ENCODE data around the gene MAPKBP1. TPM values are rescaled to one million over a fixed set of nuclear protein-coding genes. Genes with fewer than 3 reads are reported as not detected.

The MAPKBP1 gene
- total and polyA plus RNA-seq, 9 of the 15 experiments (the other 6 are each of a cell fraction or from before 2014, with no cell fraction given): 0.15 to 9.5 (median 4.5) TPM

DNA sequence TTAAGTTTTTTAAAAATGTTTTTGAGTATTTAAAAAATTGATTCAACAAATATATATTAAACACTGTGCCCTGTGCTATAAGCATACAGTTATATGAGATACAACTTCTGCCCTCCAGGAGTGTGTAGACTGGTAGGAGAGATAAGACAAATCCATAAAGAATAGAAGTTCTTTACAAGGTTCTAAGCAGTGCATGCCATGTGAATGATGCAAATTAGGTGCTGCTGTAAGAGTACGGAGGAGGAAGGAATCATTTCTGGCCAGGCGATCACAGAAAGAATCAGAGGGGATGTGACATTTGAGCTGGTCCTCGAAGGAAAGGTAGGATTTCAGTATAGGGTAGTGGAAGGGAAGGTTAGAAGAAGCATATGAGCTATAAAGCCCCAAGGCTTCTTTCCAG is 14.0 kb downstream of the MAPKBP1 start:
- 0 out of 3 replicates have a peak, but pooled peaks cover 5% of the 10 kb centered on the region for H3K79me2 ChIP-seq (ENCODE audit: control insufficient read depth, insufficient read depth, low read length)
- no peaks in the 10 kb centered on the region for H3K27me3 ChIP-seq (ENCODE audit: control insufficient read depth in 2 of 2, insufficient read depth in 2 of 2, low read length in 2 of 2)
- H3K36me3 ChIP-seq (ENCODE audit: control insufficient read depth, insufficient read depth, low read length): no peaks in the 10 kb centered on the region
- in situ Hi-C loops (cut with MboI): no loop called here
- H3K27ac ChIP-seq (ENCODE audit: extremely low read depth, low read depth, low read length): no peak overlapping the region
- no peak overlapping the region for H3K4me3 ChIP-seq
- FAIRE-seq: no peak
- peaks cover 16% of the 10 kb centered on the region for H4K20me1 ChIP-seq (replicated peaks; ENCODE audit: control insufficient read depth, insufficient read depth, low read length)
- no peak for DNase-seq (ENCODE audit: extremely low read depth in 1 of 4, low spot score in 3 of 4)
- H3K4me2 ChIP-seq (ENCODE audit: insufficient read depth, low read length): no peak overlapping the region
- intact Hi-C loops (cut with micrococcal nuclease): no loop called here
- CTCF ChIA-PET (ENCODE audit: low intra/inter-chr PET ratio): interaction anchor here (0.6 kb wide), 1 partner anchor 931 kb away, joined by 4 read pairs; no protein-coding TSS in a partner anchor
- no peaks in the 10 kb centered on the region for H3K9me3 ChIP-seq (replicated peaks; ENCODE audit: control insufficient read depth, insufficient read depth, low read depth, low read length)
- 38% methylated on average over 3 of the region's 3 CpGs for WGBS (ENCODE audit: insufficient coverage, low coverage, missing lambda C conversion rate)
- peaks cover 5% of the 10 kb centered on the region for H3K9me1 ChIP-seq (ENCODE audit: control insufficient read depth, insufficient read depth, low read length)
- no peak for ATAC-seq
- POLR2A ChIA-PET: interaction anchor here (0.8 kb wide), 1 partner anchor 11 kb away, joined by 4 read pairs; no protein-coding TSS in a partner anchor
- no peak overlapping the region for H3K9ac ChIP-seq (ENCODE audit: insufficient read depth in 1 of 2, low read depth in 2 of 2, low read length in 2 of 2)
- peaks cover 30 to 52% of the 10 kb centered on the region in 2 experiments for H3K4me1 ChIP-seq (replicated peaks in 1 of 2; ENCODE audit: control insufficient read depth in 2 of 2, insufficient read depth in 2 of 2, low read length in 2 of 2)
- no TSS peak for BruUV-seq (replicated peaks)
- H2AFZ ChIP-seq (ENCODE audit: low read depth, low read length): no peak overlapping the region
- no peak for TF ChIP-seq SIRT6 (IDR thresholded peaks at IDR 0.05; ENCODE audit: low read depth, low read length)
- TF ChIP-seq ETV1 (tag; conservative IDR thresholded peaks at IDR 0.05; ENCODE audit: low read depth): no peak
- TF ChIP-seq, protein P1, sequence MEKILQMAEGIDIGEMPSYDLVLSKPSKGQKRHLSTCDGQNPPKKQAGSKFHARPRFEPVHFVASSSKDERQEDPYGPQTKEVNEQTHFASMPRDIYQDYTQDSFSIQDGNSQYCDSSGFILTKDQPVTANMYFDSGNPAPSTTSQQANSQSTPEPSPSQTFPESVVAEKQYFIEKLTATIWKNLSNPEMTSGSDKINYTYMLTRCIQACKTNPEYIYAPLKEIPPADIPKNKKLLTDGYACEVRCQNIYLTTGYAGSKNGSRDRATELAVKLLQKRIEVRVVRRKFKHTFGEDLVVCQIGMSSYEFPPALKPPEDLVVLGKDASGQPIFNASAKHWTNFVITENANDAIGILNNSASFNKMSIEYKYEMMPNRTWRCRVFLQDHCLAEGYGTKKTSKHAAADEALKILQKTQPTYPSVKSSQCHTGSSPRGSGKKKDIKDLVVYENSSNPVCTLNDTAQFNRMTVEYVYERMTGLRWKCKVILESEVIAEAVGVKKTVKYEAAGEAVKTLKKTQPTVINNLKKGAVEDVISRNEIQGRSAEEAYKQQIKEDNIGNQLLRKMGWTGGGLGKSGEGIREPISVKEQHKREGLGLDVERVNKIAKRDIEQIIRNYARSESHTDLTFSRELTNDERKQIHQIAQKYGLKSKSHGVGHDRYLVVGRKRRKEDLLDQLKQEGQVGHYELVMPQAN (IDR thresholded peaks at IDR 0.05; ENCODE audit: borderline replicate concordance): no peak
- TF ChIP-seq, protein P2, sequence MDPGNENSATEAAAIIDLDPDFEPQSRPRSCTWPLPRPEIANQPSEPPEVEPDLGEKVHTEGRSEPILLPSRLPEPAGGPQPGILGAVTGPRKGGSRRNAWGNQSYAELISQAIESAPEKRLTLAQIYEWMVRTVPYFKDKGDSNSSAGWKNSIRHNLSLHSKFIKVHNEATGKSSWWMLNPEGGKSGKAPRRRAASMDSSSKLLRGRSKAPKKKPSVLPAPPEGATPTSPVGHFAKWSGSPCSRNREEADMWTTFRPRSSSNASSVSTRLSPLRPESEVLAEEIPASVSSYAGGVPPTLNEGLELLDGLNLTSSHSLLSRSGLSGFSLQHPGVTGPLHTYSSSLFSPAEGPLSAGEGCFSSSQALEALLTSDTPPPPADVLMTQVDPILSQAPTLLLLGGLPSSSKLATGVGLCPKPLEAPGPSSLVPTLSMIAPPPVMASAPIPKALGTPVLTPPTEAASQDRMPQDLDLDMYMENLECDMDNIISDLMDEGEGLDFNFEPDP (CRISPR knock-in tag; IDR thresholded peaks at IDR 0.05): no peak
- TF ChIP-seq ZNF778 (CRISPR knock-in tag; IDR thresholded peaks at IDR 0.05): no peak
- TF ChIP-seq PML (IDR thresholded peaks at IDR 0.05; ENCODE audit: low read length): no peak
- no peak for TF ChIP-seq ZFP91 (CRISPR knock-in tag; IDR thresholded peaks at IDR 0.05)
- TF ChIP-seq, protein P3, sequence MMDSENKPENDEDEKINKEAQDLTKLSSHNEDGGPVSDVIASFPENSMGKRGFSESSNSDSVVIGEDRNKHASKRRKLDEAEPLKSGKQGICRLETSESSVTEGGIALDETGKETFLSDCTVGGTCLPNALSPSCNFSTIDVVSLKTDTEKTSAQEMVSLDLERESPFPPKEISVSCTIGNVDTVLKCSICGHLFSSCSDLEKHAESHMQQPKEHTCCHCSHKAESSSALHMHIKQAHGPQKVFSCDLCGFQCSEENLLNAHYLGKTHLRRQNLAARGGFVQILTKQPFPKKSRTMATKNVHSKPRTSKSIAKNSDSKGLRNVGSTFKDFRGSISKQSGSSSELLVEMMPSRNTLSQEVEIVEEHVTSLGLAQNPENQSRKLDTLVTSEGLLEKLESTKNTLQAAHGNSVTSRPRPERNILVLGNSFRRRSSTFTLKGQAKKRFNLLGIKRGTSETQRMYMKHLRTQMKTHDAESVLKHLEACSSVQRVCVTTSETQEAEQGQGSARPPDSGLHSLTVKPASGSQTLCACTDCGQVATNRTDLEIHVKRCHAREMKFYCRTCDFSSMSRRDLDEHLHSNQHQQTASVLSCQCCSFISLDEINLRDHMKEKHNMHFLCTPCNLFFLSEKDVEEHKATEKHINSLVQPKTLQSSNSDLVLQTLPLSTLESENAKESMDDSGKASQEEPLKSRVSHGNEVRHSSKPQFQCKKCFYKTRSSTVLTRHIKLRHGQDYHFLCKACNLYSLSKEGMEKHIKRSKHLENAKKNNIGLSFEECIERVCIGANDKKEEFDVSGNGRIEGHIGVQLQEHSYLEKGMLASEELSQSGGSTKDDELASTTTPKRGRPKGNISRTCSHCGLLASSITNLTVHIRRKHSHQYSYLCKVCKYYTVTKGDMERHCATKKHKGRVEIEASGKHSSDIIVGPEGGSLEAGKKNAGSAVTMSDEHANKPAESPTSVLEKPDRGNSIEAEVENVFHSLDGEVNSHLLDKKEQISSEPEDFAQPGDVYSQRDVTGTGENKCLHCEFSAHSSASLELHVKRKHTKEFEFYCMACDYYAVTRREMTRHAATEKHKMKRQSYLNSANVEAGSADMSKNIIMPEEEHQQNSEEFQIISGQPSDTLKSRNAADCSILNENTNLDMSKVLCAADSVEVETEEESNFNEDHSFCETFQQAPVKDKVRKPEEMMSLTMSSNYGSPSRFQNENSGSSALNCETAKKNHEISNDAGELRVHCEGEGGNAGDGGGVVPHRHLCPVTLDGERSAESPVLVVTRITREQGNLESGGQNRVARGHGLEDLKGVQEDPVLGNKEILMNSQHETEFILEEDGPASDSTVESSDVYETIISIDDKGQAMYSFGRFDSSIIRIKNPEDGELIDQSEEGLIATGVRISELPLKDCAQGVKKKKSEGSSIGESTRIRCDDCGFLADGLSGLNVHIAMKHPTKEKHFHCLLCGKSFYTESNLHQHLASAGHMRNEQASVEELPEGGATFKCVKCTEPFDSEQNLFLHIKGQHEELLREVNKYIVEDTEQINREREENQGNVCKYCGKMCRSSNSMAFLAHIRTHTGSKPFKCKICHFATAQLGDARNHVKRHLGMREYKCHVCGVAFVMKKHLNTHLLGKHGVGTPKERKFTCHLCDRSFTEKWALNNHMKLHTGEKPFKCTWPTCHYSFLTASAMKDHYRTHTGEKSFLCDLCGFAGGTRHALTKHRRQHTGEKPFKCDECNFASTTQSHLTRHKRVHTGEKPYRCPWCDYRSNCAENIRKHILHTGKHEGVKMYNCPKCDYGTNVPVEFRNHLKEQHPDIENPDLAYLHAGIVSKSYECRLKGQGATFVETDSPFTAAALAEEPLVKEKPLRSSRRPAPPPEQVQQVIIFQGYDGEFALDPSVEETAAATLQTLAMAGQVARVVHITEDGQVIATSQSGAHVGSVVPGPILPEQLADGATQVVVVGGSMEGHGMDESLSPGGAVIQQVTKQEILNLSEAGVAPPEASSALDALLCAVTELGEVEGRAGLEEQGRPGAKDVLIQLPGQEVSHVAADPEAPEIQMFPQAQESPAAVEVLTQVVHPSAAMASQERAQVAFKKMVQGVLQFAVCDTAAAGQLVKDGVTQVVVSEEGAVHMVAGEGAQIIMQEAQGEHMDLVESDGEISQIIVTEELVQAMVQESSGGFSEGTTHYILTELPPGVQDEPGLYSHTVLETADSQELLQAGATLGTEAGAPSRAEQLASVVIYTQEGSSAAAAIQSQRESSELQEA (IDR thresholded peaks at IDR 0.05; ENCODE audit: low read depth): no peak
- TF ChIP-seq BDP1 (IDR thresholded peaks at IDR 0.05; ENCODE audit: insufficient read depth, insufficient read length): no peak

Measured in K562 (cell line).